WERI-Rb-1 (cell line): Measurements from ENCODE around the gene LBHD2.

ENCODE experiments used
- DNase-seq: peaks from one replicate; pipeline ENCODE4 v3.0.0-alpha.2; 2020
- H3K27ac ChIP-seq: fragments of 250-450 bp; sonication (Bioruptor Pico); 2 replicates; pipeline ENCODE4 v1.5.1; 2020; ENCODE audit warnings: mild to moderate bottlenecking, moderate library complexity
- H3K27me3 ChIP-seq: fragments of 250-450 bp; sonication (Bioruptor Pico); 2 replicates; pipeline ENCODE4 v1.5.1; 2021; ENCODE audit warnings: mild to moderate bottlenecking, low read depth, moderate library complexity; ENCODE audit not compliant: insufficient read depth, severe bottlenecking
- H3K36me3 ChIP-seq: fragments of 250-450 bp; sonication (Bioruptor Pico); 2 replicates; pipeline ENCODE4 v1.5.1; 2020; ENCODE audit warnings: mild to moderate bottlenecking, moderate library complexity
- H3K4me3 ChIP-seq: 2 replicates; pipeline ENCODE4 v1.5.1; 2011; ENCODE audit warnings: low read depth, mild to moderate bottlenecking, control low read depth, low read length
- H3K9me3 ChIP-seq: fragments of 250-450 bp; sonication (Bioruptor Pico); 2 replicates; pipeline ENCODE4 v1.5.1; 2021; ENCODE audit warnings: mild to moderate bottlenecking, moderate library complexity; ENCODE audit not compliant: severe bottlenecking
- TF ChIP-seq, protein P1 (sequence below): IDR thresholded peaks from 2 replicates; pipeline ENCODE4 v1.5.1; 2011; ENCODE audit warnings: low read depth, mild to moderate bottlenecking, control low read depth, inconsistent platforms, low read length

The LBHD2 gene

DNA sequence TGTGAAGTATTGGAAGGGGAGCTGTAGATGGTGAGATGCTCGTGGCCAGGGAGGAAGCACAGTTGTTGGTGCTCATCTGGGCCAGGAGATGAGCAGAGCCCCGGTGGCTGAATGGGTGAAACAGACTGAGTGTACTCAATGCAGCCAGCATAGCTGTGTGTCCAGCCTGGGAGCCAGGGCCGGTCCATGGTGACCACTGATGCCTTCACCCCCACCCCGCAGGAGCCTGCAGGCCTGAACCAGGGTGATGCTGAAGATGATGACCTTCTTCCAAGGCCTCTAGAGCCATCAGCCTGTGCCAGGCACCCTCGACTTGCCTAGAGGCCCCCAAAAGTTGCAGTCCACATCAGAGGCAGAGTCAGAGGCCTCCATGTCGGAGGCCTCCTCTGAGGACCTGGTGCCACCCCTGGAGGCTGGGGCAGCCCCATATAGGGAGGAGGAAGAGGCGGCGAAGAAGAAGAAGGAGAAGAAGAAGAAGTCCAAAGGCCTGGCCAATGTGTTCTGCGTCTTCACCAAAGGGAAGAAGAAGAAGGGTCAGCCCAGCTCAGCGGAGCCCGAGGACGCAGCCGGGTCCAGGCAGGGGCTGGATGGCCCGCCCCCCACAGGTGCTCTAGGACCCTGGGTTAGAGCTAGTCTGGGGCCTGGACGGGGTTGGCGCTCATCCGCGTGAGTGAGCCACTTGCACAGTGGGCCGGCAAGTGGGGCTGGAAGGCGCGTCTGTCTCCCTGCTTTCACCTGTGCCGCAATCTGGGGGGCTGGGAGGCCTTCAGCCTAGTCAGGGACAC is 42.3 kb downstream of the LBHD2 start:
- Histone ChIP-seq H3K4me3 (peak overlapping the region; percentile 21; the same call in 1 of the 2 replicates), H3K27ac (peak overlapping the region; percentile 41; the same call in 1 of the 2 replicates), H3K9me3 (no peaks in the 10 kb centered on the region), H3K27me3 (no peaks in the 10 kb centered on the region), H3K36me3 (no peaks in the 10 kb centered on the region)
- DNase-seq, result no peak
- TF ChIP-seq, protein P1, sequence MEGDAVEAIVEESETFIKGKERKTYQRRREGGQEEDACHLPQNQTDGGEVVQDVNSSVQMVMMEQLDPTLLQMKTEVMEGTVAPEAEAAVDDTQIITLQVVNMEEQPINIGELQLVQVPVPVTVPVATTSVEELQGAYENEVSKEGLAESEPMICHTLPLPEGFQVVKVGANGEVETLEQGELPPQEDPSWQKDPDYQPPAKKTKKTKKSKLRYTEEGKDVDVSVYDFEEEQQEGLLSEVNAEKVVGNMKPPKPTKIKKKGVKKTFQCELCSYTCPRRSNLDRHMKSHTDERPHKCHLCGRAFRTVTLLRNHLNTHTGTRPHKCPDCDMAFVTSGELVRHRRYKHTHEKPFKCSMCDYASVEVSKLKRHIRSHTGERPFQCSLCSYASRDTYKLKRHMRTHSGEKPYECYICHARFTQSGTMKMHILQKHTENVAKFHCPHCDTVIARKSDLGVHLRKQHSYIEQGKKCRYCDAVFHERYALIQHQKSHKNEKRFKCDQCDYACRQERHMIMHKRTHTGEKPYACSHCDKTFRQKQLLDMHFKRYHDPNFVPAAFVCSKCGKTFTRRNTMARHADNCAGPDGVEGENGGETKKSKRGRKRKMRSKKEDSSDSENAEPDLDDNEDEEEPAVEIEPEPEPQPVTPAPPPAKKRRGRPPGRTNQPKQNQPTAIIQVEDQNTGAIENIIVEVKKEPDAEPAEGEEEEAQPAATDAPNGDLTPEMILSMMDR, result no peak

DNA sequence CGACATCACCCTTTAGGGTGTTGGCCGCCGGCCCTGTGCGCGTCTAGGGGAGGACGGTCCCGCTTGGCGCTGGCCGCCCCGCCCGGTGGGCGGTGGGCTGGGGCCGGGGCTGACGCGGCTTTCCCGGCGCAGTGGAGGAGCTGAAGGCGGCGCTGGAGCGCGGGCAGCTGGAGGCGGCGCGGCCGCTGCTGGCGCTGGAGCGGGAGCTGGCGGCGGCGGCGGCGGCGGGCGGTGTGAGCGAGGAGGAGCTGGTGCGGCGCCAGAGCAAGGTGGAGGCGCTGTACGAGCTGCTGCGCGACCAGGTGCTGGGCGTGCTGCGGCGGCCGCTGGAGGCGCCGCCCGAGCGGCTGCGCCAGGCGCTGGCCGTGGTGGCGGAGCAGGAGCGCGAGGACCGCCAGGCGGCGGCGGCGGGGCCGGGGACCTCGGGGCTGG is 42.9 kb downstream of the LBHD2 start:
- Histone ChIP-seq H3K4me3 (peak overlapping the region; percentile 21; the same call in 1 of the 2 replicates), H3K27ac (peak overlapping the region; percentile 41; the same call in 1 of the 2 replicates), H3K9me3 (no peaks in the 10 kb centered on the region), H3K27me3 (no peaks in the 10 kb centered on the region), H3K36me3 (no peaks in the 10 kb centered on the region)
- peak; percentile 72 for DNase-seq
- TF ChIP-seq, protein P1, result peak; percentile 35; the same call in 1 of the 2 replicates

DNA sequence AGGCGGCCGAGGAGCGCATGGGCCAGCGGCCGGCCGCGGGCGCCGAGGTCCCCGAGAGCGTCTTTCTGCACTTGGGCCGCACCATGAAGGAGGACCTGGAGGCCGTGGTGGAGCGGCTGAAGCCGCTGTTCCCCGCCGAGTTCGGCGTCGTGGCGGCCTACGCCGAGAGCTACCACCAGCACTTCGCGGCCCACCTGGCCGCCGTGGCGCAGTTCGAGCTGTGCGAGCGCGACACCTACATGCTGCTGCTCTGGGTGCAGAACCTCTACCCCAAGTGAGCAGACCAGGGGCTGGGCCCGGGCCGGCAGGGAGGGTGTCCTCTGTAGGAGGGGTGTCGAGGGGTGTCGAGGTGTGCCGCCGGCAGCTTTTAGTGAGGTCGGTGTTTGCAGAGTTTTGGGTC is 43.3 kb downstream of the LBHD2 start:
- Histone ChIP-seq H3K27me3 (no peaks in the 10 kb centered on the region), H3K9me3 (no peaks in the 10 kb centered on the region), H3K36me3 (no peaks in the 10 kb centered on the region), H3K27ac (no peak overlapping the region), H3K4me3 (no peak overlapping the region)
- TF ChIP-seq, protein P1, result no peak
- no peak for DNase-seq

DNA sequence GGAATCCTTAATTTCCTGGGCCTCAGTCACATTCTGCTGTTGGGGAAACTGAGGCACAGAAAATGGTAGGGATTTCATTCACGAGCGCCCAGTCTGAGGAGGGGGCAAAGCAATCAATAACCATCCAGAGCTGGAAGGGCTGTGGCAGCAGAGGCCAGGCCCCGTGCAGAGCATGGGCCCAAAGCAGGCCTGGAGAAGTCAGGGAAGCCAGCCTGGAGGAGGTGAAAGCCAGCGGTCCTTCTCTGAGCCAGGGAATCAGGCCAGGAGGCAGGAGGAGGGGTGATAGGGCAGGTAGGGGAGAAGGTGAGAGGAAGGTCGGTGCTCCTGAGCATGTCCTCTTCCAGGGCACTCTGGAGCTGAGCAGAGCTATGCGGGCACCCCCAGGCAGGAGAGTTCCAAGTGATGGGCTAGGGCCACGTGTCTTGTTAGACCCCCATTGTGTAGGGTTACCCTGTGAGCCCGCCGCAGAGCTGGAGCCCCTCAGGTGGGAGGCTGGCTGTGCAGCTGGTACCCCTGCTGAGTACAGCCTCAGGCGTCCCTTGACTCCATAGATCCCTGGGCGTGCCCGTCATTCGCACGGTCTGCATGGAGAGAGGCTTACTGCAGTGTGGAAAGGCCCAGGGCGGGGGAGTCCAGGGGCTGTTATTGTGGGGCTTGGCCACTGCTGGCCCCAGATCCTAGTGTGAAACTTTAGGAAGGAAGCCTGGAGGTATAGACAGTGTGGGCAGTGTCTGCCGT is 44.0 kb downstream of the LBHD2 start:
- TF ChIP-seq, protein P1, result no peak
- Histone ChIP-seq H3K4me3 (no peak overlapping the region), H3K27me3 (no peaks in the 10 kb centered on the region), H3K9me3 (no peaks in the 10 kb centered on the region), H3K27ac (no peak overlapping the region), H3K36me3 (no peaks in the 10 kb centered on the region)
- DNase-seq, result no peak

DNA sequence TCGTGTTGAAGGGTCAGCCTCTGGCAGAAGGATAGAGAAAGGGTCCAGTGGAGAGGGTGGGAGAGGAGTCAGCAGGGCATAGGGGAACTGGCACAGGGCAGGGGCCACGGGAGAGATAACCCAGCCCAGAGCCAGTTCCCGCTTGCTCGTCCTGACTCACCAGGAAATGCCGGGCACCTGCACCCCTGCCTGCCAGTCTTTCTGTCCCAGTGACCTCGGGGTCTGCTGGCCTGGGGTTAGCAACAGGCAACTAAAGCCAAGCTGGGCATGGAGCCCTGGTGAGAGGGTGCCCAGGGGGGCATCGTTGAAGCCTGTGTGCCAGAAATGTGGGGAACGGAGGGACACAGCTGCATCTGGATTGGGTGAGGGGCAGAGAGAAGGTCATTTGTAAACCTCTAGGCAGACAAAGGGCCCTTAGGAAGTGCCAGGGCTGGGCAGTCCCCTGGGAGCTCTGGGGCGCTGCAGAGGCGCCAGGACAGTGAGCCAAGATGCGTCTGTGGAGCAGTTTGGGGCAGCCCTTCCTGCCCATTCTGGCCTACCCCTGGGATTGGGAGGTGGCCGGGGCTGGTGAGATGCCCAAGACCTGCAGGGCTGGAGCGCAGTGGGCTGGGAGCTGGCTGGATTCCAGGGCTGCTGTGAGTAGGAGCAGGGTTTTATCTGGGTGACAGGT is 44.8 kb downstream of the LBHD2 start:
- no peaks in the 10 kb centered on the region for H3K36me3 ChIP-seq

More for the DNA sequence above, 44.8 kb downstream of the LBHD2 start:
- Histone ChIP-seq H3K27ac (no peak overlapping the region), H3K4me3 (no peak overlapping the region), H3K9me3 (no peaks in the 10 kb centered on the region), H3K27me3 (no peaks in the 10 kb centered on the region)
- TF ChIP-seq, protein P1, result no peak
- no peak for DNase-seq
